HEK293T (cell line): ENCODE results near the gene HEPHL1.

Source experiments
- CTCF ChIA-PET: fragments of 350-600 bp; formaldehyde crosslinking; extraction: SDS; loops from one replicate; lab custom pipeline; 2021; ENCODE audit warnings: antibody characterized with exemption, inconsistent platforms; lab: Yijun Ruan, JAX
- POLR2A ChIA-PET: fragments of 350-600 bp; formaldehyde crosslinking; extraction: SDS; loops from one replicate; lab custom pipeline; 2020; ENCODE audit warnings: antibody characterized with exemption, inconsistent platforms; lab: Yijun Ruan, JAX
- DNase-seq: peaks from one replicate; pipeline ENCODE4 v3.0.0; 2012; ENCODE audit warnings: mixed read lengths; ENCODE audit errors: extremely low spot score
- ARNT ChIP-seq: fragments of 450-650 bp; IDR thresholded peaks from 2 replicates; pipeline ENCODE4 v1.6.1; 2017; ENCODE audit warnings: mild to moderate bottlenecking
- BHLHE40 ChIP-seq: fragments of 450-650 bp; IDR thresholded peaks from 2 replicates; pipeline ENCODE4 v1.6.1; 2016; ENCODE audit warnings: mild to moderate bottlenecking, moderate library complexity, borderline replicate concordance
- CTBP1 ChIP-seq: fragments of 450-650 bp; IDR thresholded peaks from 2 replicates; pipeline ENCODE4 v1.6.1; 2016; ENCODE audit warnings: borderline replicate concordance
- ELF4 ChIP-seq: fragments of 450-650 bp; IDR thresholded peaks from 2 replicates; pipeline ENCODE4 v1.6.1; 2017; ENCODE audit warnings: antibody characterized with exemption
- FOXA1 ChIP-seq: fragments of 450-650 bp; IDR thresholded peaks from 2 replicates; pipeline ENCODE4 v1.6.1; 2016; ENCODE audit warnings: mild to moderate bottlenecking
- FOXK2 ChIP-seq: fragments of 450-650 bp; IDR thresholded peaks from 2 replicates; pipeline ENCODE4 v1.6.1; 2016; ENCODE audit warnings: mild to moderate bottlenecking
- FOXM1 ChIP-seq: fragments of 450-650 bp; IDR thresholded peaks from 2 replicates; pipeline ENCODE4 v1.6.1; 2017; ENCODE audit warnings: mild to moderate bottlenecking, borderline replicate concordance
- HDGF ChIP-seq: fragments of 450-650 bp; IDR thresholded peaks from 2 replicates; pipeline ENCODE4 v1.6.1; 2017; ENCODE audit warnings: antibody characterized with exemption, borderline replicate concordance
- L3MBTL2 ChIP-seq: fragments of 450-650 bp; conservative IDR thresholded peaks from 2 replicates; pipeline ENCODE4 v1.6.1; 2016; ENCODE audit warnings: mild to moderate bottlenecking
- LEF1 ChIP-seq: fragments of 450-650 bp; IDR thresholded peaks from 2 replicates; pipeline ENCODE4 v1.6.1; 2017; ENCODE audit warnings: mild to moderate bottlenecking, borderline replicate concordance
- NFRKB ChIP-seq: fragments of 450-650 bp; IDR thresholded peaks from 2 replicates; pipeline ENCODE4 v1.6.1; 2016; ENCODE audit warnings: mild to moderate bottlenecking, moderate library complexity
- SP1 ChIP-seq: fragments of 450-650 bp; IDR thresholded peaks from 2 replicates; pipeline ENCODE4 v1.6.1; 2017
- SUZ12 ChIP-seq: fragments of 450-650 bp; IDR thresholded peaks from 2 replicates; pipeline ENCODE4 v1.6.1; 2016; ENCODE audit warnings: mild to moderate bottlenecking
- TARDBP ChIP-seq: fragments of 450-650 bp; IDR thresholded peaks from 2 replicates; pipeline ENCODE4 v1.6.1; 2016
- ZNF384 ChIP-seq: fragments of 450-650 bp; IDR thresholded peaks from 2 replicates; pipeline ENCODE4 v1.6.1; 2016
- TF ChIP-seq, protein P1 (sequence below): fragments of 450-650 bp; IDR thresholded peaks from 2 replicates; pipeline ENCODE4 v1.6.1; 2016

HEPHL1 gene

DNA sequence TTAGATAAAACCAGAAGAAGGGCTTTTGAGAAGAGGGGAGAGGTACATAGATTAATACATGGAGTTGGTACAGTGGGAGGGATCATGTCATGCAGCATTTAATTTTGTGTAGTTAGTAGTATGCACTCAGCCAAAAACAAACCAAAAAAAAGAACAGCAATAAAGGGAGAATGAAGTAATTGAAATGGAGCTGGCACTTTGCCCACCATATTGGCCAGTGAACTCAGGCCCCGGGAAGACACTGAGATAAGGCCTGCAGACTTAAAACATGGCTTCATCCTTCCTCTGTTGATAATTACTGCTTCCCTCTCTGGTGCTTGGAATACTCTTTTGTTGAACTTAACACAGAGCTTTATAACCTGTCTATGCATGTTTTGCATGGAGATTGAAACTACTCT lies 110.6 kb downstream of the HEPHL1 start:
- DNase-seq: no peak
- ChIA-PET POLR2A (interaction anchor here (1.0 kb wide), 1 partner anchor 22 kb away, joined by 3 read pairs; no protein-coding TSS in a partner anchor), CTCF (interaction anchor here (0.6 to 0.8 kb wide), 4 partner anchors 26 to 1381 kb away, joined by 3 to 7 read pairs (median 3); no protein-coding TSS in a partner anchor)
- no peak for TF ChIP-seq LEF1
- TF ChIP-seq, protein P1, sequence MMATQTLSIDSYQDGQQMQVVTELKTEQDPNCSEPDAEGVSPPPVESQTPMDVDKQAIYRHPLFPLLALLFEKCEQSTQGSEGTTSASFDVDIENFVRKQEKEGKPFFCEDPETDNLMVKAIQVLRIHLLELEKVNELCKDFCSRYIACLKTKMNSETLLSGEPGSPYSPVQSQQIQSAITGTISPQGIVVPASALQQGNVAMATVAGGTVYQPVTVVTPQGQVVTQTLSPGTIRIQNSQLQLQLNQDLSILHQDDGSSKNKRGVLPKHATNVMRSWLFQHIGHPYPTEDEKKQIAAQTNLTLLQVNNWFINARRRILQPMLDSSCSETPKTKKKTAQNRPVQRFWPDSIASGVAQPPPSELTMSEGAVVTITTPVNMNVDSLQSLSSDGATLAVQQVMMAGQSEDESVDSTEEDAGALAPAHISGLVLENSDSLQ: no peak
- no peak for TF ChIP-seq SUZ12
- no peak for TF ChIP-seq SP1
- no peak for TF ChIP-seq L3MBTL2
- no peak for TF ChIP-seq TARDBP
- no peak for TF ChIP-seq ZNF384
- no peak for TF ChIP-seq FOXA1
- TF ChIP-seq CTBP1: no peak
- no peak for TF ChIP-seq ELF4
- TF ChIP-seq NFRKB: no peak
- TF ChIP-seq HDGF: no peak
- no peak for TF ChIP-seq BHLHE40
- TF ChIP-seq FOXM1: no peak
- TF ChIP-seq FOXK2: no peak
- TF ChIP-seq ARNT: no peak

- CTCF ChIA-PET: interaction anchor here (0.6 to 0.8 kb wide), 3 partner anchors 27 to 1381 kb away, joined by 3 to 7 read pairs (median 3); no protein-coding TSS in a partner anchor
- POLR2A ChIA-PET: interaction anchor here (1.0 kb wide), 1 partner anchor 21 kb away, joined by 3 read pairs; no protein-coding TSS in a partner anchor
- no peak for DNase-seq
- TF ChIP-seq FOXK2 (no peak), ARNT (no peak), BHLHE40 (no peak), ZNF384 (no peak), SP1 (no peak), CTBP1 (no peak), ELF4 (no peak), L3MBTL2 (no peak), SUZ12 (no peak), LEF1 (no peak), FOXA1 (no peak), TARDBP (no peak), HDGF (no peak), FOXM1 (no peak), NFRKB (no peak)
- TF ChIP-seq, protein P1: no peak
These were observed 111.0 kb downstream of the HEPHL1 start for GRCh38 chr11:94132152-94132558.

- POLR2A ChIA-PET: no interaction called here
- CTCF ChIA-PET: no interaction called here
- DNase-seq: no peak
- no peak for TF ChIP-seq LEF1
- no peak for TF ChIP-seq TARDBP
- no peak for TF ChIP-seq BHLHE40
- TF ChIP-seq FOXM1: no peak
These were observed 111.8 kb downstream of the HEPHL1 start for GRCh38 chr11:94132823-94133408.

- no peak for DNase-seq
- ChIA-PET POLR2A (no interaction called here), CTCF (no interaction called here)
These were observed 112.6 kb downstream of the HEPHL1 start for GRCh38 chr11:94133752-94134151.

GRCh38 chr11:94134651-94135512 lies 113.7 kb downstream of the HEPHL1 start:
- DNase-seq: no peak
- ChIA-PET CTCF (no interaction called here), POLR2A (interaction anchor here (0.7 to 1.7 kb wide), 3 partner anchors 16 to 394 kb away, joined by 3 to 4 read pairs (median 3); partner anchors contain the start of genes C11orf54, MED17 and TAF1D)
- TF ChIP-seq ELF4: no peak
- TF ChIP-seq L3MBTL2: no peak
- TF ChIP-seq FOXA1: no peak
- TF ChIP-seq FOXM1: no peak
- no peak for TF ChIP-seq BHLHE40

More at GRCh38 chr11:94133752-94134151, 112.6 kb downstream of the HEPHL1 start:
- TF ChIP-seq TARDBP (no peak), LEF1 (no peak), HDGF (no peak), FOXM1 (no peak), CTBP1 (no peak), ZNF384 (no peak), L3MBTL2 (no peak), SP1 (no peak), NFRKB (no peak), ELF4 (no peak), FOXK2 (no peak), SUZ12 (no peak), BHLHE40 (no peak), FOXA1 (no peak)
- TF ChIP-seq, protein P1: no peak
